Measurements from ENCODE around the gene TBC1D2B.
A peak's percentile ranks its signal among the peaks of the same experiment; 100 is the strongest.

The TBC1D2B gene

DNA sequence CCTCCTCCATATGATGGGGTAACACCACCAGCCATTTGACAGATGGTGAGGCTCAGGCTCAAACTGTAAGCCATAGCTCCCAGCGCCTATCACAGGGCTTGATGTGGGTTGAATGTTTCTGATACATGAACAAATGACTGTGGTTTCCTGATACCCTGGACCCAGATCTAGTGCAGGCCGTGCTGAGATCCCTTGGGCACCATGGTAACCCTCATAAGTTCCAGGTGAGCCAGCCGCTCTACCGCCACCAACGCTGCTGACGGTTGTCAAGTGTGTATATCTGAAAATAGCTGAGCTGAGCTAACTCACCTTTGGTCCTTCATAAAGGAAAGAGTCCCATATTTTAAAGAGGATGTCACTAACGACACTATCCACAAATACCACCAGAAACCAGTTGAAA is 74.5 kb downstream of the TBC1D2B start:
- DNase-seq (ENCODE audit: low spot score): no peak
- Histone ChIP-seq H3K18ac (ENCODE audit: low read length) (no peak overlapping the region), H2BK12ac (ENCODE audit: low read length) (no peak overlapping the region), H3K79me1 (ENCODE audit: low read depth, low read length) (peaks cover 2% of the 10 kb centered on the region), H3K9ac (ENCODE audit: low read depth, low read length, poor library complexity) (no peak overlapping the region), H2BK120ac (ENCODE audit: low read depth, low read length) (no peak overlapping the region), H3K27me3 (ENCODE audit: control insufficient read depth in 3 of 3, insufficient read depth in 3 of 3, low read depth in 1 of 3, low read length in 3 of 3) (no peaks in the 10 kb centered on the region), H2BK5ac (ENCODE audit: low read length) (no peak overlapping the region), H3K4ac (ENCODE audit: low read length) (no peak overlapping the region), H3K9me3 (replicated peaks in 1 of 2; ENCODE audit: control insufficient read depth in 2 of 2, insufficient read depth in 1 of 2, low read depth in 1 of 2, low read length in 2 of 2) (no peaks in the 10 kb centered on the region), H2AFZ (ENCODE audit: low read length) (no peak overlapping the region), H3K4me1 (ENCODE audit: control insufficient read depth in 2 of 2, insufficient read depth in 1 of 2, low read depth in 1 of 2, low read length in 2 of 2) (peaks cover 2 to 9% of the 10 kb centered on the region in 2 donors), H4K91ac (ENCODE audit: low read depth, low read length, poor library complexity) (no peak overlapping the region), H3K23ac (ENCODE audit: low read depth, low read length, poor library complexity) (no peak overlapping the region), H2AK5ac (ENCODE audit: low read depth, low read length) (no peak overlapping the region), H3K14ac (ENCODE audit: low read length) (no peak overlapping the region), H3K4me3 (ENCODE audit: low read length in 2 of 2) (no peak overlapping the region), H4K8ac (ENCODE audit: low read depth, low read length) (no peak overlapping the region), H3K27ac (replicated peaks; ENCODE audit: low read length) (no peak overlapping the region), H3K36me3 (replicated peaks in 1 of 2; ENCODE audit: control insufficient read depth in 2 of 2, insufficient read depth in 2 of 2, low read length in 2 of 2) (peaks cover 0 to 18% of the 10 kb centered on the region in 2 donors), H3K4me2 (ENCODE audit: insufficient read depth, low read length, poor library complexity, severe bottlenecking) (no peak overlapping the region), H2BK15ac (ENCODE audit: low read length) (no peak overlapping the region)
- WGBS, 2 donors (ENCODE audit: extremely low coverage in 2 of 2, insufficient read length in 2 of 2, insufficient replicate concordance in 1 of 2): no CpG with 5 or more reads among the region's 7 CpGs

DNA sequence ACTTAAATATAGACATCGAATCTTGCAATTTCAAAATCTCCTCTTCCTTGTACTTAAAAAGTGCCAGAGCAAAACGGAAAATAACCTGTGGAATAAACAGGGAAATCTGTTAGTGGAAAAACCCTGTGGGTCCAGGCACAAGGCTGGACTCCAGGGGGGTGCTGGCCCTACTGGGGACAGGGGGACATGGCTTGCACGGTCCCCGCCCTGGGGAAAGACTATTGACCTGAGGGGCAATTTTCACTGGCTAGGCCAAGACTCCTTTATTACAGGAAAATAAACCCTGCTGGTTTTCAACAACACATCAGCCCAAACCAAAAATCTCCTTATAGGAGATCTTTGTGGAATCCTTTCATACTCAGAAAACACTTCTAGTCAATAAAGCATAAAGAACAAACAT is 75.9 kb downstream of the TBC1D2B start:
- H4K8ac ChIP-seq (ENCODE audit: low read depth, low read length): no peak overlapping the region
- H2BK12ac ChIP-seq (ENCODE audit: low read length): no peak overlapping the region
- H3K4ac ChIP-seq (ENCODE audit: low read length): no peak overlapping the region
- H3K9ac ChIP-seq (ENCODE audit: low read depth, low read length, poor library complexity): no peak overlapping the region
- H2BK15ac ChIP-seq (ENCODE audit: low read length): no peak overlapping the region
- H3K4me1 ChIP-seq (ENCODE audit: control insufficient read depth in 2 of 2, insufficient read depth in 1 of 2, low read depth in 1 of 2, low read length in 2 of 2): peaks cover 2 to 9% of the 10 kb centered on the region in 2 donors
- no peak overlapping the region for H3K23ac ChIP-seq (ENCODE audit: low read depth, low read length, poor library complexity)
- H3K27me3 ChIP-seq (ENCODE audit: control insufficient read depth in 3 of 3, insufficient read depth in 3 of 3, low read depth in 1 of 3, low read length in 3 of 3): no peaks in the 10 kb centered on the region
- WGBS, 2 donors (ENCODE audit: extremely low coverage in 2 of 2, insufficient read length in 2 of 2, insufficient replicate concordance in 1 of 2): no CpG with 5 or more reads among the region's 4 CpGs
- no peak overlapping the region for H2BK5ac ChIP-seq (ENCODE audit: low read length)
- no peak overlapping the region for H3K18ac ChIP-seq (ENCODE audit: low read length)
- DNase-seq (ENCODE audit: low spot score): no peak
- peaks cover 0 to 18% of the 10 kb centered on the region in 2 donors for H3K36me3 ChIP-seq (replicated peaks in 1 of 2; ENCODE audit: control insufficient read depth in 2 of 2, insufficient read depth in 2 of 2, low read length in 2 of 2)
- peaks cover 2% of the 10 kb centered on the region for H3K79me1 ChIP-seq (ENCODE audit: low read depth, low read length)
- H2AK5ac ChIP-seq (ENCODE audit: low read depth, low read length): no peak overlapping the region
- H2BK120ac ChIP-seq (ENCODE audit: low read depth, low read length): no peak overlapping the region
- no peaks in the 10 kb centered on the region for H3K9me3 ChIP-seq (replicated peaks in 1 of 2; ENCODE audit: control insufficient read depth in 2 of 2, insufficient read depth in 1 of 2, low read depth in 1 of 2, low read length in 2 of 2)
- no peak overlapping the region for H3K27ac ChIP-seq (replicated peaks; ENCODE audit: low read length)
- no peak overlapping the region for H3K4me2 ChIP-seq (ENCODE audit: insufficient read depth, low read length, poor library complexity, severe bottlenecking)
- H2AFZ ChIP-seq (ENCODE audit: low read length): no peak overlapping the region
- no peak overlapping the region for H3K14ac ChIP-seq (ENCODE audit: low read length)
- H3K4me3 ChIP-seq (ENCODE audit: low read length in 2 of 2): no peak overlapping the region
- H4K91ac ChIP-seq (ENCODE audit: low read depth, low read length, poor library complexity): no peak overlapping the region

DNA sequence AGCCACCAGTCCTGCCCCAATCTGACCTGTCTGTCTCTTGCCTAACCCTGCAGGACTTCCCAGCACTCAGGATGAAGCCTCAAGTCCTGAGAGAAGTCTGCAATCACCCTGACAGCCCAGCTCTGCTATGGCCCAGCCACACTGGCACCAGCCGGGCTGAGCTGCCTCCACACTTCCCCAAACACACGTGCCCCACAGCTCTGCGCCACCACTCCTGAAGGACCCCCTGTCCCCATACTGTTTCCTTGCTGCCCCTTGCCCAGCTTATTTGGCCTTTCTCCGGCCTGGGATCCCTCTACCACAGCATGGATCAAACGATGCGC is 76.6 kb downstream of the TBC1D2B start:
- no peak overlapping the region for H3K18ac ChIP-seq (ENCODE audit: low read length)
- H2BK5ac ChIP-seq (ENCODE audit: low read length): no peak overlapping the region
- H3K14ac ChIP-seq (ENCODE audit: low read length): no peak overlapping the region
- no peak overlapping the region for H2BK120ac ChIP-seq (ENCODE audit: low read depth, low read length)
- peaks cover 2% of the 10 kb centered on the region for H3K79me1 ChIP-seq (ENCODE audit: low read depth, low read length)
- no peak overlapping the region for H4K91ac ChIP-seq (ENCODE audit: low read depth, low read length, poor library complexity)
- H2BK12ac ChIP-seq (ENCODE audit: low read length): no peak overlapping the region
- peaks cover 2 to 7% of the 10 kb centered on the region in 2 donors for H3K4me1 ChIP-seq (ENCODE audit: control insufficient read depth in 2 of 2, insufficient read depth in 1 of 2, low read depth in 1 of 2, low read length in 2 of 2)
- H3K4ac ChIP-seq (ENCODE audit: low read length): no peak overlapping the region
- no peak overlapping the region for H2BK15ac ChIP-seq (ENCODE audit: low read length)
- no peak overlapping the region for H3K9ac ChIP-seq (ENCODE audit: low read depth, low read length, poor library complexity)
- no peak overlapping the region for H2AFZ ChIP-seq (ENCODE audit: low read length)
- no peak overlapping the region for H2AK5ac ChIP-seq (ENCODE audit: low read depth, low read length)
- H3K9me3 ChIP-seq (replicated peaks in 1 of 2; ENCODE audit: control insufficient read depth in 2 of 2, insufficient read depth in 1 of 2, low read depth in 1 of 2, low read length in 2 of 2): no peaks in the 10 kb centered on the region
- H3K27me3 ChIP-seq (ENCODE audit: control insufficient read depth in 3 of 3, insufficient read depth in 3 of 3, low read depth in 1 of 3, low read length in 3 of 3): no peaks in the 10 kb centered on the region
- H3K4me3 ChIP-seq (ENCODE audit: low read length in 2 of 2): no peak overlapping the region
- no peak for DNase-seq (ENCODE audit: low spot score)
- no peak overlapping the region for H4K8ac ChIP-seq (ENCODE audit: low read depth, low read length)
- peaks cover 0 to 18% of the 10 kb centered on the region in 2 donors for H3K36me3 ChIP-seq (replicated peaks in 1 of 2; ENCODE audit: control insufficient read depth in 2 of 2, insufficient read depth in 2 of 2, low read length in 2 of 2)
- H3K23ac ChIP-seq (ENCODE audit: low read depth, low read length, poor library complexity): peak overlapping the region; percentile 2
- H3K27ac ChIP-seq (replicated peaks; ENCODE audit: low read length): no peak overlapping the region
- WGBS, 2 donors (ENCODE audit: extremely low coverage in 2 of 2, insufficient read length in 2 of 2, insufficient replicate concordance in 1 of 2): no CpG with 5 or more reads among the region's 6 CpGs
- no peak overlapping the region for H3K4me2 ChIP-seq (ENCODE audit: insufficient read depth, low read length, poor library complexity, severe bottlenecking)

DNA sequence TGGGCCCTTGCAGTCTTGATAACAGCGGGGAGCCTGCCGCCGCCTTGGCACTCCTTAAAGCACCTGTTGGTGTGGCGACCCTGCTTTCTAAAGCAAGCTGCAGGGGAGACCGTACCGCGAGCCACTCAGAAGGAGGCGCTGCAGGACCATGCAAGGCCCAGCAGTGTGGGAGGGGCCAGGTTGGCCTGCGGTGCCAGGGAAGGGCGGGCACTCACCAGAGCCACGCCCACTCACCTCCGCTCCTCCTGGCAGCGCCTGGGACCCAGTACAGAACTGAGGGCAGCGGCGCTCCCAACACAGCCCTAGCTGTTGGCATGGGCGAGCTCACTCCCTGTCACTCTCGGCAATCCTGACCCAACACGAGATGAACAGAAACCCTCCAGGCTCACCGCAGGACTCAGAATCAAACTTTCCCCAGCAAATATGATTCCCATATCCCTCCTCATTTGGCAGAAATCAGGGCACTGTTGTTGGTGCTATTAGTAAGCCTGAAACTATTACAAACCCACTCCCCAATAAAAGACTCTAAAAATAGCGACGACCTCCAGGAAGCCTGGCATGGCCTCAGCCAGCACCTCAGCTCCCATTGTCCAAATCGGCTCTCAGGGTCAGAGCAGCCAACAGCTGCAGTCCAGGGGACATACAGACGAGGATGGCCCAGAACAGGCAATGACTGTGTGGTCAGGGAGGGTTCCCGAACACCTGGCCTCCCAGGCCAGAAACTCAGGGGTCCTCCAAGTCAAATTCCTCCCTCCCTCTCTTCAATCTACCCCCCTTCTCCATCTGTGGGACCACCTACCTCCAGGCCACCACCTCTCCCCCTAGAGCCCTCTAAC is 77.2 kb downstream of the TBC1D2B start:
- Histone ChIP-seq H2AFZ (ENCODE audit: low read length) (no peak overlapping the region), H3K23ac (ENCODE audit: low read depth, low read length, poor library complexity) (peak overlapping the region; percentile 2), H3K4me3 (ENCODE audit: low read length in 2 of 2) (no peak overlapping the region), H3K4ac (ENCODE audit: low read length) (no peak overlapping the region), H4K8ac (ENCODE audit: low read depth, low read length) (no peak overlapping the region), H3K79me1 (ENCODE audit: low read depth, low read length) (peaks cover 2% of the 10 kb centered on the region), H2BK15ac (ENCODE audit: low read length) (no peak overlapping the region), H3K18ac (ENCODE audit: low read length) (no peak overlapping the region), H4K91ac (ENCODE audit: low read depth, low read length, poor library complexity) (no peak overlapping the region), H3K14ac (ENCODE audit: low read length) (no peak overlapping the region), H2BK12ac (ENCODE audit: low read length) (no peak overlapping the region), H3K9ac (ENCODE audit: low read depth, low read length, poor library complexity) (no peak overlapping the region), H3K4me1 (ENCODE audit: control insufficient read depth in 2 of 2, insufficient read depth in 1 of 2, low read depth in 1 of 2, low read length in 2 of 2) (peaks cover 2 to 7% of the 10 kb centered on the region in 2 donors), H3K27ac (replicated peaks; ENCODE audit: low read length) (no peak overlapping the region), H3K4me2 (ENCODE audit: insufficient read depth, low read length, poor library complexity, severe bottlenecking) (no peak overlapping the region), H2BK5ac (ENCODE audit: low read length) (no peak overlapping the region), H2AK5ac (ENCODE audit: low read depth, low read length) (no peak overlapping the region), H3K36me3 (replicated peaks in 1 of 2; ENCODE audit: control insufficient read depth in 2 of 2, insufficient read depth in 2 of 2, low read length in 2 of 2) (peaks cover 0 to 18% of the 10 kb centered on the region in 2 donors), H2BK120ac (ENCODE audit: low read depth, low read length) (no peak overlapping the region), H3K9me3 (replicated peaks in 1 of 2; ENCODE audit: control insufficient read depth in 2 of 2, insufficient read depth in 1 of 2, low read depth in 1 of 2, low read length in 2 of 2) (no peaks in the 10 kb centered on the region), H3K27me3 (ENCODE audit: control insufficient read depth in 3 of 3, insufficient read depth in 3 of 3, low read depth in 1 of 3, low read length in 3 of 3) (no peaks in the 10 kb centered on the region)
- DNase-seq (ENCODE audit: low spot score): peak; percentile 79
- WGBS, 2 donors (ENCODE audit: extremely low coverage in 2 of 2, insufficient read length in 2 of 2, insufficient replicate concordance in 1 of 2): no CpG with 5 or more reads among the region's 24 CpGs
